Spleen (tissue), 11 donors: ENCODE results near the gene LRP1. TPM values are rescaled to one million over a fixed set of nuclear protein-coding genes. Genes with fewer than 3 reads are reported as not detected.

Experiments used
- DNase-seq: peaks from one replicate; pipeline ENCODE4 v3.0.0-alpha.2; 2020
- H3K27ac ChIP-seq, 8 donors: fragments of 200-600 bp; sonication (generic) in 7 of 8; 1 replicate in 4 of 8; 2 replicates in 4 of 8; pipeline versions ENCODE4 v1.5.0 to v1.8.0; 2016 to 2021; ENCODE audit warnings: inconsistent platforms in 4 of 8, mild to moderate bottlenecking in 4 of 8, moderate library complexity in 1 of 8
- H3K27me3 ChIP-seq, 7 donors: fragments of 200-600 bp; sonication (generic) in 6 of 7; replicated peaks in 1 of 7; 1 replicate in 4 of 7; 2 replicates in 3 of 7; pipeline versions ENCODE4 v1.5.0 to v1.8.0; 2016 to 2021; ENCODE audit warnings: inconsistent platforms in 3 of 7, mild to moderate bottlenecking in 1 of 7
- H3K36me3 ChIP-seq, 6 donors: fragments of 200-600 bp; sonication (generic) in 5 of 6; 1 replicate in 4 of 6; 2 replicates in 2 of 6; pipeline versions ENCODE4 v1.5.0 to v1.8.0; 2016 to 2021; ENCODE audit warnings: inconsistent platforms in 2 of 6
- H3K4me1 ChIP-seq, 6 donors: fragments of 200-600 bp; sonication (generic) in 5 of 6; 1 replicate in 3 of 6; 2 replicates in 3 of 6; pipeline versions ENCODE4 v1.5.0 to v1.8.0; 2016 to 2021; ENCODE audit warnings: inconsistent platforms in 3 of 6
- H3K4me3 ChIP-seq, 8 donors: fragments of 200-600 bp; sonication (generic) in 7 of 8; 1 replicate in 4 of 8; 2 replicates in 4 of 8; pipeline versions ENCODE4 v1.5.0 to v1.8.0; 2016 to 2021; ENCODE audit warnings: inconsistent platforms in 4 of 8, mild to moderate bottlenecking in 4 of 8, moderate library complexity in 2 of 8
- H3K9me3 ChIP-seq, 8 donors: fragments of 200-600 bp; sonication (generic) in 7 of 8; 1 replicate in 4 of 8; 2 replicates in 4 of 8; pipeline versions ENCODE4 v1.5.0 to v1.8.0; 2016 to 2021; ENCODE audit warnings: inconsistent platforms in 4 of 8
- CTCF ChIP-seq, 11 experiments: fragments of 200-600 bp in 7 of 11; fragments of 450-650 bp in 4 of 11; sonication (generic) in 4 of 11; IDR thresholded peaks in 8 of 11; conservative IDR thresholded peaks in 3 of 11; 1 replicate in 7 of 11; 2 replicates in 4 of 11; pipeline versions ENCODE4 v1.4.0 to v1.8.0; 2016 to 2021; ENCODE audit warnings: antibody characterized with exemption in 11 of 11, inconsistent platforms in 4 of 11, mild to moderate bottlenecking in 1 of 11
- POLR2A ChIP-seq, 3 donors: fragments of 450-650 bp; IDR thresholded peaks; one replicate each; pipeline ENCODE4 v1.5.1; 2017; ENCODE audit warnings: antibody characterized with exemption in 3 of 3, mild to moderate bottlenecking in 1 of 3
- POLR2AphosphoS5 ChIP-seq, 3 donors: sonication (generic); formaldehyde crosslinking; IDR thresholded peaks; one replicate each; pipeline ENCODE4 v1.5.1; 2017; ENCODE audit warnings: antibody characterized with exemption in 3 of 3
- WGBS, 5 donors: extraction: QIAGEN DNeasy Blood & Tissue Kit in 3 of 5; methylation state at CpG; one replicate each; pipeline versions ENCODE4 v1.1.5 to v1.1.7; 2013 to 2018; 5-methylcytosine and 5-hydroxymethylcytosine counted together
- intact Hi-C: fragments of 100-400 bp; cut with DNase I; formaldehyde crosslinking; loops from one replicate; pipeline ENCODE4 v1.15.0; 2023; ENCODE audit warnings: low total_unique reads
- polyA plus RNA-seq, 3 donors: library from polyadenylated mRNA; stranded (reverse); fragments of 200-250 nt; gene quantifications; one replicate each; pipeline ENCODE4 v1.2.1, GENCODE V29; 2013
- total RNA-seq, 7 donors: library from RNA; depleted of rRNA in 3 of 7; stranded (reverse); fragments of >200 nt in 3 of 7; fragmentation: NEBNext Ultra II Directional in 4 of 7; extraction: Animal tissue kit (Norgen Biotek cat#: 25700) in 4 of 7; gene quantifications; one replicate each; pipeline versions ENCODE4 v1.1.0 to v1.2.1, GENCODE V29; 2016 to 2021
- donor health status: healthy with polysubstance abuse.
- donor health status: DM: no; HTN: no; CAD: no; lungs with moderate emphysema.
- donor health status: DM: no; HTN: no; CAD: no.
- donor health status: Bipolar disorder and iron deficiency.
- donor health status: healthy.
- donor health status: DM: no; HTN: no; CAD: no.
- donor health status: DM: yes; HTN: yes; CAD: no.

Gene LRP1
- total and polyA plus RNA-seq, 10 donors: 8.9 to 216 (median 159) TPM

GRCh38 chr12:57219205-57219992 lies 91.1 kb downstream of the LRP1 start:
- no peaks in the 10 kb centered on the region for H3K36me3 ChIP-seq
- no peak overlapping the region for H3K27ac ChIP-seq
- no peak for DNase-seq
- H3K9me3 ChIP-seq: no peaks in the 10 kb centered on the region
- TF ChIP-seq POLR2AphosphoS5 (IDR thresholded peaks at IDR 0.05): no peak
- no peak for TF ChIP-seq POLR2A (IDR thresholded peaks at IDR 0.05)
- no peak for TF ChIP-seq CTCF (IDR thresholded peaks at IDR 0.05 in 8 of 11, conservative IDR thresholded peaks at IDR 0.05 in 3 of 11)
- intact Hi-C loops: no loop called here
- no peak overlapping the region for H3K4me3 ChIP-seq
- H3K4me1 ChIP-seq: peaks cover 18 to 80% (median 41%) of the 10 kb centered on the region in 6 donors
- peaks cover 0 to 100% (median 98%) of the 10 kb centered on the region in 7 donors for H3K27me3 ChIP-seq
- 45 to 57% (median 53%) methylated on average over 14 of the region's 14 CpGs for WGBS, 5 donors

GRCh38 chr12:57219993-57220754 lies 91.9 kb downstream of the LRP1 start:
- no peak overlapping the region for H3K27ac ChIP-seq
- intact Hi-C loops: no loop called here
- DNase-seq: no peak
- 7 to 10% (median 9%) methylated on average over 29 to 38 of the region's 38 CpGs for WGBS, 5 donors
- no peaks in the 10 kb centered on the region for H3K9me3 ChIP-seq
- H3K36me3 ChIP-seq: no peaks in the 10 kb centered on the region
- H3K27me3 ChIP-seq: peaks cover 0 to 100% (median 98%) of the 10 kb centered on the region in 7 donors
- TF ChIP-seq POLR2A (IDR thresholded peaks at IDR 0.05): no peak
- no peak for TF ChIP-seq CTCF (IDR thresholded peaks at IDR 0.05 in 8 of 11, conservative IDR thresholded peaks at IDR 0.05 in 3 of 11)
- TF ChIP-seq POLR2AphosphoS5 (IDR thresholded peaks at IDR 0.05): no peak
- H3K4me3 ChIP-seq: no peak overlapping the region
- peaks cover 18 to 80% (median 41%) of the 10 kb centered on the region in 6 donors for H3K4me1 ChIP-seq

GRCh38 chr12:57220770-57221168 lies 92.5 kb downstream of the LRP1 start:
- H3K4me3 ChIP-seq: no peak overlapping the region
- WGBS, 5 donors: 35 to 42% (median 36%) methylated on average over 1 of the region's 1 CpG
- no peaks in the 10 kb centered on the region for H3K9me3 ChIP-seq
- H3K4me1 ChIP-seq: peaks cover 15 to 80% (median 41%) of the 10 kb centered on the region in 6 donors
- DNase-seq: no peak
- H3K27ac ChIP-seq: no peak overlapping the region
- intact Hi-C loops: no loop called here
- peaks cover 0 to 100% (median 98%) of the 10 kb centered on the region in 7 donors for H3K27me3 ChIP-seq
- no peaks in the 10 kb centered on the region for H3K36me3 ChIP-seq
- TF ChIP-seq POLR2A (IDR thresholded peaks at IDR 0.05) (no peak), CTCF (IDR thresholded peaks at IDR 0.05 in 8 of 11, conservative IDR thresholded peaks at IDR 0.05 in 3 of 11) (no peak), POLR2AphosphoS5 (IDR thresholded peaks at IDR 0.05) (no peak)
